NK-92 treated with Interleukin-12 subunit alpha and Interleukin-12 subunit beta, amount 100 ng/mL, for 24 hours (cell line): ENCODE results near the gene ROBO1.
"Not testable (repeated sequence)": the region's sequence is repeated elsewhere in the genome, so short reads cannot be mapped to it uniquely, and the experiment has no call there.

Experiments used
- DNase-seq: peaks from one replicate; lab custom pipeline; 2025; lab: John Stamatoyannopoulos, UW

The ROBO1 gene

DNA sequence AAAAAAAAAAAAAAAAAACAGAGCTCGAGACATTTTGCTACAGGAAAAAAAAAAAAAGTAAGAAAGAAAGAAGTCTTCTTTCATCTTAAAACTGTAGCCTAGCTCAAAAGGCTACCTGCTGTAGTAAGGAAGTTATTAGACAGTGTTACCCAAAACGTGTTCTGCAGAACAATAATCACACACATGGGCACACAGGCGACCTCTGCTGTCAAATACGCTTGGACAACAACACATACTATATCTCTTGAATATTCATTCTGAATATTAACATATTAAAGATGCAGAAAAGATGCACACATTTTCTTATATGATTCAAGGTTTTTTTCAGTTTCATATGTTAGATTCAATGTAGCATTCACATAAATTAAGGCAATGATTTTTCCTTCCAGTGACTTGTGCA lies 215.8 kb downstream of the ROBO1 start:
- no peak for DNase-seq

DNA sequence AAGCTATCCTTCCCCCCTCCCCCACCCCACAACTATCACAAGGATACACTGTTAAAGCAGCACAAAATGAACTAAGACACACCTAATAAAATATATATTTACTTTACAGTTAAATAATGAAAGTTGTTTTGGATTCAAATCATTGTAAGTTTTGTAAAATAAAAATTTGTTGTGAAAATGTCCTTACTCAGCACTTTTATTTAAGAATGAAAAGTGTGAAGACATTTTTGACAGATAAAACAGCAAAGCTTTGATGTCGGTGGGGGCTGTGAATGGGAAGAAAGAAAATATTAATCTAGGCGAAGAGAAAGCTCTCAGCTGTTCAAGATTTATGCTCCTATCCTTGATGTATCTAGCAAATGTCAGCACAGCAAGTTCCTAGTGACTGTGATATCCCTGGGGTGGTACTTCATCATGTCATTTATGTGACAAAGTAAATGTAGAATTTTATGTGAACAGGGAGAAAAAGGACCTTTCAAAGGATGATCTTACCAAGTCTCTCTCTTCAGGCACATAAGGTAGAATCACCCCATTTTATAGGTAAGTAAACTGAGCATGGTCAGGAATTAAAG lies 216.4 kb downstream of the ROBO1 start:
- DNase-seq = no peak

- DNase-seq = no peak
Observed at GRCh38 chr3:79543218-79543982, 224.4 kb downstream of the ROBO1 start.

DNA sequence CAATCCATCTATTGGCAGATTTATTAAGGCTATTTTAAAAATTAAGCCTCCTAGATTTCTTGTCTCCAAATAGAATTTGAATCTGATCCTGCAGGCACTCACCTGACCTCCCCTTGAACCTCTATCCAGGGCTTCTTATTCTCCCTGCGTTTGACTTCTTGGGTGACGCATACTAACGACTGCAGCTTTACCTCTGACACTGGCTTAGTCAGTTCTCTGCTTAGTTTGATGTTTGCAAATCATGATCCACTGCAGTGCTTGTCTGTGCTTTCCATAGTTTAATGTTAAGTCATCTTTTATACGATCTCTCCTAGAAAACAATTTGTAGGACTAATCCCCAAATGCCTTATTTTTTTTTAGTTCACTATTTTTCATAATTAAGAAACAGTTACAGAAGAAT lies 233.1 kb downstream of the ROBO1 start:
- no peak for DNase-seq

DNA sequence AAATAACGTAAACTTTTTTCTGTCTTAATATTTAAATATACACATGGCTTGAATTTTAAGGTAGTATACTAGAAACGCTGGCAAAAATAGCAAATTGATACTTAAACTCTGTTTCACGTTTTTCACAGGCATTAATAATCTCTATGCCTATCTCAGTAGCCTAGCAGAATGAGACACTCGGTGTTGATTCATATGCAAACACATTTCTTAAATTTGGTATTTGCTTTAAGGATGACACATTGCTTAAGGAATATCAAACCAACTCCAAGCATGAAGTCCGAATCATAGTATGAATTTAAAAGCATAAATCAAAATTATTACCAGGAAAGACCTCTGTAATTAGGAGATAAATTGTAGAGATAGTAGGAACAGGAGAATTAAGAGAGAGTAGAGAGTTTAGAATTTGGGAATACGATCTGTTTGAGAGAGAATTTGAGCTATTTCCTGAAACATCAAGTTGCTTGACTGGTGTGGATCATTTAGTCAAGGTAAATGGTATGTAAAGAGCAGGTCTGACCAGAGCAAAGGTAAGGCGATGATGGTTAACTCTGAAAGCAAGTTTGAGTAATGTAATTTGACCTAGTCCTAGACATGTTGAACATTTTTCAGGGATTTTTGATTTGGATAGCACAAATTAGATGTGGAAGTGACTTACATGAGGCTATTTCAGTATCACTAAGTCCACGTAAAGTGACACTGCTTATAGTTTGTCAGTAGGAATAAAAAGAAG lies 236.1 kb downstream of the ROBO1 start:
- DNase-seq = no peak

DNA sequence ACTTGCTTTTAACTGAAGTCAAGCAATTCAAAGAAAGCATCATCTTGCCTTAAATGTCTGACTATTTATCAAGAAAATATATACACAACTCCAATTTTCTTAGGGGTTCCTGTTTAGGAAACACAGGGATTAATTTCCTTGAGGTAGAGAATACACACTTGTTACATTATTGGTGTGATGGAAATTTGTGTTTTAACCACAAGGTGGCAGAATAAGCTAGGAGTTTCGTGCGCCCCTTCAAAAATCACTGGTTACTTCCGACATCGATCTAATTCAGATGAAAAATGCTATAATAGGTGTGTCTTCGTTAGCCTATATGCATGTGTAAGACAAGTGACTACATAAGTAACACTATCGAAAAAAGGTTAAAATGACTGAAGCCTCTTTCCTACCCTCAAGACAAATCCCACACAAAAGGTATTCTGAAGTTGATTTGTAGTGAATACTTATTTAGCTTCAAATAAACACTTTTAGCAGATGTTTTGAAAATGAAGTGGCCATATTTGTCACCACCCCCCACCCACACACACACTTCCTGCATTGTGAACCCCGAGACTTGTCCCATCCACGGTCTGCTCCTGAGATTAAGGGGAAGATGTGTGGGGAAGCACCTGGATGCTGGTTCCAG lies 246.5 kb downstream of the ROBO1 start:
- DNase-seq = no peak

GRCh38 chr3:79517766-79518413 lies 249.9 kb downstream of the ROBO1 start:
- DNase-seq = no peak

DNA sequence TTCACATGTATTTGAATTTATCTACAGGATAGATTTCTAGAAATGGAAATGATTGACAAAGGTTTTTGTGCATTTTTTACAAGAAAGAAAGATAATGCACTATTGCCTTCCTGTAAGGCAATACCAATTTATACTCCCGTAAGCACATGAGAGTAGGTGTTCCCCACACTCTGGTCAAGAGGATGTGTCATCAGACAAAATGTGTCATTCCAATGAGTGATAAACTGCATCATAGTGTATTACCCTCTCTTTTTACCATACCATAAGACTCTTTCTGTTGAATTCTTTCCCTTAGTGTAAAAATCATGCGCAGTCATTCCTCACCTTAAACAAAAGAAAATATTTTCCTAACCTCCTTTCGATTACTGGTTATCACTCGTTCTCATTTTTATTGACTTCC lies 251.0 kb downstream of the ROBO1 start:
- DNase-seq = no peak

DNA sequence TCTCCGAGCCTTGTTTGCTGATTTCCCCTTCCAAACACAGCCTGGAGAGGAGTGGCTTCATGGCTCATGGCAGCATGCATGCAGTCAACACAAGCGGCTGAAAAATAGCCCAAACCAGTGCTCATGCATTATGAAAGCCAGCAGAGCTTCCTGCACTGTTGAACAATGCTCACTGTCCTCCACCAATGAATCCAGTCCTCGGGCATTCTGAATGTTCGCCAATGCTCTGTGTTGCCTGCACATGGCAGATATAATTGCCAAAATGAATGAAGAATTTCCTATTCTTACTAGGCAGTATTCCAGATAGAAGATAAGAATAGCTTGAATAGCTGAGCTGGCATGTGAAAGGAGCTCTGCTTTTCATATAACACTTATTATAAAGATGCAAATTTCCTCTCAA lies 252.7 kb downstream of the ROBO1 start:
- no peak for DNase-seq

DNA sequence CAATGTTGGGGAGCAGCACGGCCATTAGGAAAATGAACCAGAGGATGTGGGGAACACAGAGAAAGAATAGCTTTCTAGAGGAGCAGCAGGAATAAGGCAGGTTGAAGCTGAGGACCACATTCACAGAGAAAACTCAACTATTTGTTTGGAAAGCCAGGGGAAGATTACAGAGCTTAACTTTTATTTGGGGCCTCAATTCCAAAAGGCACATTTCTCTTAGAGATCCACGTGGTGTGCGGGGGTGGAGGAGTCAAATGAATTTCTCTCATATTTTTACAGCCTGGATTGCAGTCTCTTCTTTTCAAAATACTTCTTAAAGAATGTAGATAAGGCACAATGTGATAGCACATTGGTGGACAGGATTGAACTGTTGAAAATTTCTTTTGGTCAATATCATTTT lies 253.7 kb downstream of the ROBO1 start:
- DNase-seq = no peak

DNA sequence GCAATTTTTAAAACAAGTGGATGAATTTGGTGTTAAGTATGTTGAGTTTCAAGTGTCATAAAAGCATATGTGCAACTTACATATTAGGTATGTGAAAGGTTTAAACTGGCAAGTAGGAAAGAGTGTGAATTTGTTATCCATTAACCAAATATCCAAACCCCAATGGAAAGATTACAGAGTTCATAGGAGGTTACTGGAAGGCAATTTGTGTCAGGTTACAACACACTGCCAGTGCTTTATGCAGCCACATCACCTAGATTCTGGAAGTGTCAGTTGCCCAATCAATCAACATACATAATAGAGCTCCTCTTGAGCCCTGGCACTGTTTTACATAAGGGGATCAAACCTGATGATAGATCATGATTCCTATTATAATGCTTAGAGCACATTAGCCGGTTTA lies 261.0 kb downstream of the ROBO1 start:
- DNase-seq = no peak

- not testable (repeated sequence) for DNase-seq
Observed at GRCh38 chr3:79502216-79502681, 265.5 kb downstream of the ROBO1 start.

- no peak for DNase-seq
Observed at GRCh38 chr3:79497447-79498111, 270.2 kb downstream of the ROBO1 start.

DNA sequence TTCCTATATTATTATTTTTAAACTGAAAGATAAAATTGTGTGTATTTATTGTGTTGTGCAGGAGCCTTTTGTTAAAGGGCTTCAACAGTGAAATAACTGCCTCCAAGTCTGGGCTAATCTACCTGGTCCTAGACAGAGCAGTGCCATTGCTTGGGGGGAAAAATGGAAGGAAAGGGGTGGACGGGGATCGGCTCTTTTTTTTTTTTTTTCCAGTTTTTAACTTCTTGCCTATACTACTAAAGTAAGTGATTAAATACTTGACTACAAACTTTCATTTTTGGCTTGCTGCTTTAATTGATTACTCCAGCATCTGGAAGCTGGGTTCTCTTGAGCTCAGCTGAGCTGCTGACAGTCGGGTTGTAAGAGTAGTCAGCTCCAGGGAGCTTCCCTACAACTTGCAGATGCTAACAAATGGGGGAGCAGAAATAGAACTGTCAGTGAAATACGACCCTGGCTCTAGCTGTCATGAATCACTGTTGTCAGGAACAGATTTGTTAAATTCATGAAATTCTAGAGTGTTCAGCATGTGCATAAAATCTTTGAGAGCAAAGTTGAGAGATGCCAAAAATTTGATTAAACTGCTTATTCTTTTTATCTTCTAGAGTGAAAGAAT lies 276.7 kb downstream of the ROBO1 start:
- no peak for DNase-seq

GRCh38 chr3:79490165-79491028 lies 277.4 kb downstream of the ROBO1 start:
- no peak for DNase-seq

- no peak for DNase-seq
Observed at GRCh38 chr3:79488407-79488806, 279.4 kb downstream of the ROBO1 start.

DNA sequence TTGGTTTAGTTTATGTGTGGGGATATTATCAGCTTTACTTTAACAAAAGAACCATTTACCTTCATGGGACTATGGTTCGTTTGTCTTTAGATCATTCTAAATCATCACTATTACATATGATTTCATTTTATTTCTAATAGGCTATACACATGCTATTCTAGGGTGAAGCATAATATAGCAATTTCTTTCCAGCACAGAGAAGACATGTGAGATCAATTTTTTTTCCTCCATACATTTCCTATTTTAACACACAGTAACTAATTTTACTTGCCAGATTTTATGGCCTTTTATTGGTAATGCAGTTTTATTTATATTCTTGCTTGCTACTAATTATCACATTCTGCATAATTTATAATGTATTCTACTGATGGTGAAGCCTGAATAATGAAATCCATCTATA lies 287.1 kb downstream of the ROBO1 start:
- no peak for DNase-seq

DNA sequence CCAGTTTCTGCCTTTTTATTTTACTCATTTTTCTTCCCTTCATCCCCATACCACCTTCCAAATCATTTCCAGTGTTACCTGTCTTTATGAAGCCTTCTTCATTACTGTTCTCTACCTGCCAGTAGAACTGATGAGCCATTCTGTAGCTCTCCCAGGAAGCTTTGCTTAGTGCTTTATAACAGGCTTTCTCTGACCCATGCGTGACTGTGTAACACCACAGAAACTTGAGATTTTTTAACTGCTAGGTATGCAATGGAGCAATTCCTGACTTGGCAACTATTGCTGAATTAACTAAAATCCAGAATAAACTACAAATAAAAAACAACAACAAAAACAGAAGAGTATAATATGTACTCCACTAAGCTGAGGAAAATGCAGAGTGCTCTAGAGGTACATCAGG lies 289.2 kb downstream of the ROBO1 start:
- DNase-seq = no peak

- no peak for DNase-seq
Observed at GRCh38 chr3:79477242-79477641, 290.6 kb downstream of the ROBO1 start.

- DNase-seq = no peak
Observed at GRCh38 chr3:79473993-79474392, 293.8 kb downstream of the ROBO1 start.
